A549 (cell line): ENCODE results near the gene ANKZF1.

ENCODE experiments used
- CTCF ChIP-seq: fragments of >200 bp; sonication (Bioruptor Twin); formaldehyde crosslinking; IDR thresholded peaks from 3 replicates; pipeline ENCODE4 v1.5.1; 2016
- E2F6 ChIP-seq: IDR thresholded peaks from 2 replicates; pipeline ENCODE4 v1.6.1; 2012; ENCODE audit warnings: low read depth, borderline replicate concordance
- ESRRA ChIP-seq: fragments of 150-350 bp; IDR thresholded peaks from 2 replicates; pipeline ENCODE4 v1.6.1; 2014; ENCODE audit warnings: mild to moderate bottlenecking, low read length, borderline replicate concordance
- FOSB ChIP-seq: fragments of 250-450 bp; sonication (Bioruptor Pico); IDR thresholded peaks from 2 replicates; pipeline ENCODE4 v1.5.0; 2020; ENCODE audit warnings: mild to moderate bottlenecking, moderate library complexity
- JUN ChIP-seq, 2 experiments: fragments of >200 bp; sonication (Bioruptor Twin); formaldehyde crosslinking; IDR thresholded peaks; 2 replicates in 1 of 2; 3 replicates in 1 of 2; pipeline ENCODE4 v1.6.1; 2016 to 2017
- KDM1A ChIP-seq: fragments of 200-600 bp; sonication (generic); IDR thresholded peaks from 2 replicates; pipeline ENCODE4 v1.6.1; 2016; ENCODE audit warnings: low read depth, mild to moderate bottlenecking
- KDM5A ChIP-seq: fragments of 200-600 bp; sonication (generic); IDR thresholded peaks from 2 replicates; pipeline ENCODE4 v1.6.1; 2016; ENCODE audit warnings: antibody characterized with exemption, mild to moderate bottlenecking
- MAFK ChIP-seq: fragments of 450-650 bp; IDR thresholded peaks from 2 replicates; pipeline ENCODE4 v1.6.1; 2014; ENCODE audit not compliant: partially characterized antibody
- MAZ ChIP-seq: fragments of 150-350 bp; IDR thresholded peaks from 2 replicates; pipeline ENCODE4 v1.6.1; 2014; ENCODE audit warnings: antibody characterized with exemption, low read depth, low read length, borderline replicate concordance
- NR3C1 ChIP-seq: fragments of >200 bp; sonication (Bioruptor Twin); formaldehyde crosslinking; IDR thresholded peaks from 3 replicates; pipeline ENCODE4 v1.6.1; 2017
- POLR2A ChIP-seq: IDR thresholded peaks from 2 replicates; pipeline ENCODE4 v1.6.1; 2012; ENCODE audit warnings: mild to moderate bottlenecking, low read length
- RAD21 ChIP-seq, 2 experiments: fragments of >200 bp in 1 of 2; sonication (Bioruptor Twin) in 1 of 2; formaldehyde crosslinking in 1 of 2; IDR thresholded peaks in 1 of 2; conservative IDR thresholded peaks in 1 of 2; 2 replicates in 1 of 2; 3 replicates in 1 of 2; pipeline ENCODE4 v1.6.1; 2012 to 2018; ENCODE audit warnings: inconsistent platforms in 1 of 2
- RFX5 ChIP-seq: fragments of 450-650 bp; IDR thresholded peaks from 2 replicates; pipeline ENCODE4 v1.7.1; 2014; ENCODE audit warnings: antibody characterized with exemption, mild to moderate bottlenecking, moderate library complexity
- RNF2 ChIP-seq: fragments of 200-600 bp; sonication (generic); IDR thresholded peaks from 2 replicates; pipeline ENCODE4 v1.6.1; 2016; ENCODE audit warnings: low read depth, mild to moderate bottlenecking, antibody characterized with exemption, moderate library complexity, borderline replicate concordance

GRCh38 chr2:219284501-219285372, 55.1 kb downstream of the ANKZF1 start:
- TF ChIP-seq CTCF (no peak), RFX5 (no peak), MAZ (no peak), POLR2A (no peak), NR3C1 (no peak), E2F6 (no peak), RNF2 (no peak), KDM5A (no peak), ESRRA (no peak), FOSB (no peak), KDM1A (no peak), JUN (IDR thresholded peaks at IDR 0.05) (no peak), RAD21 (conservative IDR thresholded peaks at IDR 0.05 in 1 of 2, IDR thresholded peaks at IDR 0.05 in 1 of 2) (no peak), MAFK (no peak)
